Heart right ventricle (tissue), 16 donors: ENCODE results near the gene AP1M1. TPM values are rescaled to one million over a fixed set of nuclear protein-coding genes. Genes with fewer than 3 reads are reported as not detected.

ENCODE experiments used
- ATAC-seq, 8 donors: fragments of 200-7000 bp; cut with Tn5 transposase; one replicate each; pipeline ENCODE4 v1.9.1; 2020; ENCODE audit warnings: mild to moderate bottlenecking in 8 of 8, moderate library complexity in 8 of 8, moderate number of reproducible peaks in 1 of 8
- DNase-seq, 2 donors: peaks; one replicate each; pipeline ENCODE4 v3.0.0-alpha.2; 2020
- H3K27ac ChIP-seq, 10 donors: fragments of 200-600 bp; sonication (generic) in 2 of 10; one replicate each; pipeline versions ENCODE4 v1.5.0 to v1.8.0; 2020 to 2022; ENCODE audit warnings: mild to moderate bottlenecking in 3 of 10
- H3K27me3 ChIP-seq, 7 donors: fragments of 200-600 bp; one replicate each; pipeline ENCODE4 v1.8.0; 2021 to 2022; ENCODE audit warnings: mild to moderate bottlenecking in 2 of 7
- H3K36me3 ChIP-seq, 9 donors: fragments of 200-600 bp; sonication (generic) in 1 of 9; one replicate each; pipeline versions ENCODE4 v1.5.0 to v1.8.0; 2020 to 2022; ENCODE audit warnings: mild to moderate bottlenecking in 2 of 9
- H3K4me1 ChIP-seq, 9 donors: fragments of 200-600 bp; sonication (generic) in 1 of 9; one replicate each; pipeline versions ENCODE4 v1.5.0 to v1.8.0; 2020 to 2022; ENCODE audit warnings: mild to moderate bottlenecking in 4 of 9
- H3K4me3 ChIP-seq, 10 donors: fragments of 200-600 bp; sonication (generic) in 2 of 10; one replicate each; pipeline versions ENCODE4 v1.5.0 to v1.8.0; 2020 to 2022; ENCODE audit warnings: mild to moderate bottlenecking in 7 of 10, moderate library complexity in 2 of 10
- H3K9me3 ChIP-seq, 11 donors: fragments of 200-600 bp in 10 of 11; sonication (generic) in 2 of 11; one replicate each; pipeline versions ENCODE4 v1.5.0 to v1.8.0; 2013 to 2022; ENCODE audit warnings: mild to moderate bottlenecking in 2 of 11, control low read depth in 1 of 11, moderate library complexity in 1 of 11
- WGBS, 2 donors: extraction: QIAGEN DNeasy Blood & Tissue Kit; methylation state at CpG; one replicate each; pipeline ENCODE4 v1.1.7; 2013; ENCODE audit warnings: inconsistent platforms in 1 of 2; 5-methylcytosine and 5-hydroxymethylcytosine counted together
- intact Hi-C, 10 donors: fragments of 100-400 bp; cut with DNase I; formaldehyde crosslinking; loops; one replicate each; pipeline versions ENCODE4 v1.11.1 to v1.14.2; 2022
- polyA plus RNA-seq, 2 donors: library from polyadenylated mRNA; stranded (reverse); fragments of 200-250 nt; gene quantifications; one replicate each; pipeline ENCODE4 v1.2.3, GENCODE V29; 2013
- total RNA-seq, 10 donors: library from RNA; stranded (reverse); fragmentation: NEBNext Ultra II Directional in 3 of 10; extraction: Animal tissue kit (Norgen Biotek cat#: 25700) in 3 of 10; gene quantifications; one replicate each; pipeline versions ENCODE4 v1.2.1 to v1.2.4, GENCODE V29; 2021 to 2023
- TF ChIP-seq, protein P1 (sequence below), 9 donors: fragments of 200-600 bp; sonication (generic) in 2 of 9; IDR thresholded peaks; one replicate each; pipeline versions ENCODE4 v1.5.0 to v1.8.0; 2021 to 2022; ENCODE audit warnings: antibody characterized with exemption in 9 of 9, mild to moderate bottlenecking in 5 of 9, moderate library complexity in 1 of 9
- donor health status: Arrhythmogenic right ventricular cardiomyopathy.
- donor health status: ischemic (EF 13 %, LVEDD 7.1; RV severe dilation, severe dysfunction).
- donor health status: healthy with polysubstance abuse.
- donor health status: DM: no; HTN: yes; CAD: no.
- donor health status: DM: no; HTN: no; CAD: no.
- donor health status: ischemic (EF 25% LVEDD 6.9; RV normal size, moderate dysfunction).
- donor health status: ischemic (EF 25% LVEDD 5.7; RV mildly dilated, moderate dysfunction).
- donor health status: healthy.
- donor health status: DM: yes; HTN: yes; CAD: no.
- donor health status: Ischemic cardiomyopathy.
- donor health status: ischemic (EF 35%, LVEDD 5.7; RV mildly dilated, moderate dysfunction).
- donor health status: nonischemic (EF 11% LVEDD 7.7; RV severe dilation, severe dysfunction).
- donor health status: DM: yes; HTN: yes; CAD: no.
- donor health status: PGD.
- donor health status: ischemic (EF 29% LVEDD 5.4; RV normal size, mild dysfunction).
- donor health status: nonischemic (EF 23%, LVEDD 6.1; RV moderate dilation, normal function).

Gene AP1M1
- total and polyA plus RNA-seq, 12 donors = 25.5 to 79.0 (median 47.0) TPM

DNA sequence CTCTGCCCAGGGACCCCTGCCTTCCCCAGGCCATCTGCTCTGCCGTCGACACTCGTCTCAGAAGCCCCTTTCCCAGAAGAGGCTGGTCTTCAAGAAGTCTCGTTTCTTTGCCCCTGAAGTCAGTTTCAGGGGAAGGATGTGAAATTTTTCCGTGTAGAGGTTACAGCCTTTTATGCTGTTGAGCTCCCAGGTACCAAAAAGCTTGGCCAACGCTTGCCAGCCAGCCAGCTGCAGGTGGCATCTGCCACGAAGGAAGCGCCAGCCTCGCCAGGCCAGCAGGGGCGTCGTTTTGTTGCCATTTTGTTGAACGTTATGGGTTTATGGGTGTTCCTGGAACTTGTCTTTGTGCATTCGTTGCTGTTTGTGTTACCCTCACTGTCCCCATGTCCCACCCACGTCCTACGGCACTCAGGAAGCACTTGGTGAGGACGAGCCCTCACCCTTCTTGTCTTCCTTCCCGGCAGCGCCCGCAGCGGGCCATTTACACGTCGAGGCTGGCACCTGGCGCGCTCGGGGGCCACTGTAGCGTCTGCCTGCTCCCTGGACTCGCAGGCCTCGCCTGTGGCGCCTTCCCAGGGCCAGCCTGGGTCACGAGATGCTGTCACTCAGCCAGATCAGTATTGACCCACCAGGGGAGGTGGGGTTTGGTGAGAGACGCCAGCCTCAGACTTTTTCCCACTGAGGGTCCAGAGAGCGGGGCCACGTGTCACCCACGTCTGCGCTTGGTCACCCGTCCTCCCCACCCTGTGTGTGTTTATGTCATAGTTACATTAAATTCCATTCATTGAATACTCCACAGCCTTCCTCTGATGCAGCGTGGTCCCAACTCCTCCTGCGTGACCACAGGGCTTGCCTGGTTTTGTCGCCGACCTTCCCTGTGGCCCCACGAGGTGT, 37.1 kb downstream of the AP1M1 start:
- intact Hi-C loops = no loop called here
- WGBS, 2 donors = 91 to 94% methylated on average over 41 of the region's 41 CpGs

DNA sequence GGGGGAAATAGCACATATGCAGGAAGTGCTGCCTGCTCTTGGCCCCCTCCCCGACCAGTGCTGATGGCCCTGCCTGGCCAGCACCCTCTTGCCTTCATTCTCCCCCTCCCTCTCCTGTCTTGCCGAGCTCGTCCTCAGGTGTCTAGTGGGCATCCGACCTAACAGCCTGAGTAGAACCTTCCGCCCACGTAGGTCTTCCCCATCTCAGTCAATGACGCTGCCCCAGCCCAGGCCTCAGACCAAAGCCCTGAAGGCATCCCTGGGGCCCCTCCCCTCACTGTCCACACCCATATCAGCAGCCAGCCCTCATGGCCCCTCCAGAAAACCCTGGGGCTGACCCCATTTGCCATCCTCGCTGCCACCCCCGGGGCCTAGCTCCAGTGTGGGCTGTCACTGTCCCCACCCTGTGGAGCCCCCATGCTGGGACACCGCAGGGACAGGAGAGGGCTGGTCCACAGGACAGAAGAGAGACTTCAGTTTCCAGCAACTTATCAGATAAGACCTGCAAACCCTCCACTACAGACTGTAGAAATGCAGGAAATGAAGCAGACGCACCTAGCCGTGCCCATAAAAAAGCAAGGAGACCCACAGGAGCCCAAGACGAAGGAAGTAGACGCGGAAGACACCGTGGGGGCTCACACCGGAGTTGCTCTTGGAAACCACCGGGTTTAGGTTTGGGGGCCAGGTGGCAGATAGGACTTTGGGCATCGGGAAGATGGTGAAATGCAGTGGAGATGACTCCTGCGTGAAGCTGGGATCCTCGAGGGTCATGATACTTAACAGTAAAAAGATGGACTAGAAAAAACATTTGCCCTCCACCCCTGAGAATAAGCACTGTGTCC, 38.3 kb downstream of the AP1M1 start:
- H3K4me3 ChIP-seq = no peak overlapping the region
- peak overlapping the region in 1 of 10 donors; percentile 26 for H3K27ac ChIP-seq
- TF ChIP-seq, protein P1, sequence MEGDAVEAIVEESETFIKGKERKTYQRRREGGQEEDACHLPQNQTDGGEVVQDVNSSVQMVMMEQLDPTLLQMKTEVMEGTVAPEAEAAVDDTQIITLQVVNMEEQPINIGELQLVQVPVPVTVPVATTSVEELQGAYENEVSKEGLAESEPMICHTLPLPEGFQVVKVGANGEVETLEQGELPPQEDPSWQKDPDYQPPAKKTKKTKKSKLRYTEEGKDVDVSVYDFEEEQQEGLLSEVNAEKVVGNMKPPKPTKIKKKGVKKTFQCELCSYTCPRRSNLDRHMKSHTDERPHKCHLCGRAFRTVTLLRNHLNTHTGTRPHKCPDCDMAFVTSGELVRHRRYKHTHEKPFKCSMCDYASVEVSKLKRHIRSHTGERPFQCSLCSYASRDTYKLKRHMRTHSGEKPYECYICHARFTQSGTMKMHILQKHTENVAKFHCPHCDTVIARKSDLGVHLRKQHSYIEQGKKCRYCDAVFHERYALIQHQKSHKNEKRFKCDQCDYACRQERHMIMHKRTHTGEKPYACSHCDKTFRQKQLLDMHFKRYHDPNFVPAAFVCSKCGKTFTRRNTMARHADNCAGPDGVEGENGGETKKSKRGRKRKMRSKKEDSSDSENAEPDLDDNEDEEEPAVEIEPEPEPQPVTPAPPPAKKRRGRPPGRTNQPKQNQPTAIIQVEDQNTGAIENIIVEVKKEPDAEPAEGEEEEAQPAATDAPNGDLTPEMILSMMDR (IDR thresholded peaks at IDR 0.05) = no peak
- no peaks in the 10 kb centered on the region for H3K27me3 ChIP-seq
- peaks cover 0 to 57% (median 25%) of the 10 kb centered on the region in 9 donors for H3K36me3 ChIP-seq
- peaks cover 0 to 23% (median 0%) of the 10 kb centered on the region in 9 donors for H3K4me1 ChIP-seq
- ATAC-seq (peak in 1 of 8 donors; percentile 20), DNase-seq (no peak)
- WGBS, 2 donors = 89 to 90% methylated on average over 21 of the region's 21 CpGs
- intact Hi-C loops = no loop called here
- peaks cover 0 to 6% (median 0%) of the 10 kb centered on the region in 11 donors for H3K9me3 ChIP-seq

More for the DNA sequence above, 37.1 kb downstream of the AP1M1 start:
- DNase-seq = no peak
- TF ChIP-seq, protein P1 (IDR thresholded peaks at IDR 0.05) = no peak
- ATAC-seq = no peak
- Histone ChIP-seq H3K27ac (peak overlapping the region in 1 of 10 donors; percentile 16), H3K4me3 (no peak overlapping the region), H3K4me1 (peaks cover 0 to 23% (median 0%) of the 10 kb centered on the region in 9 donors), H3K9me3 (peaks cover 0 to 6% (median 0%) of the 10 kb centered on the region in 11 donors), H3K36me3 (peaks cover 0 to 68% (median 30%) of the 10 kb centered on the region in 9 donors), H3K27me3 (no peaks in the 10 kb centered on the region)

DNA sequence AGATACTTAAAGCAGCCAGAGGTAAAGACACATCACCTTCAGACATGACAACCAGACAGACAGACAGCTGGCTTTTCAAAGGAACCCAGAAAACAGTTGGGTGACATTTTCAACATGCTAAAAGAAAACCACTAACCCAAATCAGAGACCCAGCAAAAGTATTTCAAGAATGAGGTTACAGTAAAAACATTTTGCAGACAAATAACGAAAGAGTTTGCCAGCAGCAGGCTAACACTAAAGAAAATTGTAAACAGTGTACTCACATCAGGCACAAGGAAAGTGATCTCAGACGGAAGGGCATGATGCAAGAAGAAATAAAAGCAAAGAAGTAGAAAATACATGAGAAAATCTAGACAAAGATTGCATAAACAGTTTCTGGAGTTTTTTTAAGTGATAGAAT, 46.4 kb downstream of the AP1M1 start:
- Histone ChIP-seq H3K4me3 (no peak overlapping the region), H3K27me3 (no peaks in the 10 kb centered on the region), H3K27ac (no peak overlapping the region), H3K36me3 (no peaks in the 10 kb centered on the region), H3K4me1 (peaks cover 0 to 16% (median 8%) of the 10 kb centered on the region in 9 donors), H3K9me3 (no peaks in the 10 kb centered on the region)
- WGBS, 2 donors = 65% methylated on average over 2 of the region's 2 CpGs
- no peak for DNase-seq
- intact Hi-C loops = loop anchor here in 3 of 10 donors (10.0 kb wide), 2 partner anchors 171 to 261 kb away; no protein-coding TSS in a partner anchor
- TF ChIP-seq, protein P1 (IDR thresholded peaks at IDR 0.05) = no peak
- no peak for ATAC-seq
